ENCODE measurements around the gene CPNE6.

DNA sequence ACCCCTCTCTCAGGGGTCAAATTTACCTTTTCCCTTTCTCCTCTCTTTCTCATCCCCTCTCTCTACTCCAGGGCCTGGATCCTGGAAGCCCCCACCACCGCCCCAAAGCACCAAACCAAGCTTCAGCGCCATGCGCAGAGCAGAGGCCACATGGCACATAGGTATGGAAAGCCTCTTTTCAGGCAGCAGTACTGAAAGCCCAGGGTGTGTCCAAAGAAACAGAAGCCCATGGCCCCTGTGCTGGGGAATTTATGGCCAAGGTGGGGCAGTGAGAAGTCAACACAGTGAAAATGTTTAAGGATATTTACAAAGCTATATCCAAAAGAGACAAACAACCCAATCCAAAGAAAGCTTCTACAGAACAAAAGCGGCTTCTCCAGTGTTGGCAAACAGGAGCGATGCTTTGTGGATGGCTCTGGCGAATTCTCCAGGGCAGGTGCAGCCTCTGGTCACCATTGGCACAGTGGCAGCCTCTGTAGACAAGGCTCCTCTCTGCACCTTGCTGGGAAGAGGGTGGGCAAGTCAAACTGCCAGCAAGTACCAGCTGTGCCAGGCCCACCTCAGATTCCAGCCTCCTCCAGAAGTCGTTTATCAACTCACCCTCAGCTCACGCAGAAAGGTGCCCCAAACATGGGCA lies 4.7 kb upstream of the CPNE6 start:
- TF ChIP-seq, protein P1, sequence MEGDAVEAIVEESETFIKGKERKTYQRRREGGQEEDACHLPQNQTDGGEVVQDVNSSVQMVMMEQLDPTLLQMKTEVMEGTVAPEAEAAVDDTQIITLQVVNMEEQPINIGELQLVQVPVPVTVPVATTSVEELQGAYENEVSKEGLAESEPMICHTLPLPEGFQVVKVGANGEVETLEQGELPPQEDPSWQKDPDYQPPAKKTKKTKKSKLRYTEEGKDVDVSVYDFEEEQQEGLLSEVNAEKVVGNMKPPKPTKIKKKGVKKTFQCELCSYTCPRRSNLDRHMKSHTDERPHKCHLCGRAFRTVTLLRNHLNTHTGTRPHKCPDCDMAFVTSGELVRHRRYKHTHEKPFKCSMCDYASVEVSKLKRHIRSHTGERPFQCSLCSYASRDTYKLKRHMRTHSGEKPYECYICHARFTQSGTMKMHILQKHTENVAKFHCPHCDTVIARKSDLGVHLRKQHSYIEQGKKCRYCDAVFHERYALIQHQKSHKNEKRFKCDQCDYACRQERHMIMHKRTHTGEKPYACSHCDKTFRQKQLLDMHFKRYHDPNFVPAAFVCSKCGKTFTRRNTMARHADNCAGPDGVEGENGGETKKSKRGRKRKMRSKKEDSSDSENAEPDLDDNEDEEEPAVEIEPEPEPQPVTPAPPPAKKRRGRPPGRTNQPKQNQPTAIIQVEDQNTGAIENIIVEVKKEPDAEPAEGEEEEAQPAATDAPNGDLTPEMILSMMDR (tag by site-specific recombination; IDR thresholded peaks at IDR 0.05) = no peak
- TF ChIP-seq OVOL3 (tag by site-specific recombination; IDR thresholded peaks at IDR 0.05) (no peak), ZNF416 (tag by site-specific recombination; IDR thresholded peaks at IDR 0.05) (no peak), ZNF837 (tag by site-specific recombination; IDR thresholded peaks at IDR 0.05) (no peak)
- TF ChIP-seq, protein P2, sequence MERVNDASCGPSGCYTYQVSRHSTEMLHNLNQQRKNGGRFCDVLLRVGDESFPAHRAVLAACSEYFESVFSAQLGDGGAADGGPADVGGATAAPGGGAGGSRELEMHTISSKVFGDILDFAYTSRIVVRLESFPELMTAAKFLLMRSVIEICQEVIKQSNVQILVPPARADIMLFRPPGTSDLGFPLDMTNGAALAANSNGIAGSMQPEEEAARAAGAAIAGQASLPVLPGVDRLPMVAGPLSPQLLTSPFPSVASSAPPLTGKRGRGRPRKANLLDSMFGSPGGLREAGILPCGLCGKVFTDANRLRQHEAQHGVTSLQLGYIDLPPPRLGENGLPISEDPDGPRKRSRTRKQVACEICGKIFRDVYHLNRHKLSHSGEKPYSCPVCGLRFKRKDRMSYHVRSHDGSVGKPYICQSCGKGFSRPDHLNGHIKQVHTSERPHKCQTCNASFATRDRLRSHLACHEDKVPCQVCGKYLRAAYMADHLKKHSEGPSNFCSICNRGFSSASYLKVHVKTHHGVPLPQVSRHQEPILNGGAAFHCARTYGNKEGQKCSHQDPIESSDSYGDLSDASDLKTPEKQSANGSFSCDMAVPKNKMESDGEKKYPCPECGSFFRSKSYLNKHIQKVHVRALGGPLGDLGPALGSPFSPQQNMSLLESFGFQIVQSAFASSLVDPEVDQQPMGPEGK (tag by site-specific recombination; IDR thresholded peaks at IDR 0.05) = no peak

Data from HEK293 (cell line).